Smooth muscle cell of the coronary artery (primary cell): ENCODE data around the gene TNFAIP6. TPM values are rescaled to one million over a fixed set of nuclear protein-coding genes. Genes with fewer than 3 reads are reported as not detected.

ENCODE experiments used
- total RNA-seq: library from RNA; depleted of rRNA; stranded (reverse); fragments of >200 nt; gene quantifications from 2 replicates; pipeline ENCODE4 v1.2.3, GENCODE V29; 2014; ENCODE audit warnings: low replicate concordance

The TNFAIP6 gene, protein sequence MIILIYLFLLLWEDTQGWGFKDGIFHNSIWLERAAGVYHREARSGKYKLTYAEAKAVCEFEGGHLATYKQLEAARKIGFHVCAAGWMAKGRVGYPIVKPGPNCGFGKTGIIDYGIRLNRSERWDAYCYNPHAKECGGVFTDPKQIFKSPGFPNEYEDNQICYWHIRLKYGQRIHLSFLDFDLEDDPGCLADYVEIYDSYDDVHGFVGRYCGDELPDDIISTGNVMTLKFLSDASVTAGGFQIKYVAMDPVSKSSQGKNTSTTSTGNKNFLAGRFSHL
- total RNA-seq: 13.8 and 89.5 TPM in 2 replicates

GRCh38 chr2:151357359-151357758 lies at the start of gene TNFAIP6:
TNFAIP6 (plus strand) TSS chr2:151357592; CDS start chr2:151357667, 75 bp downstream.

DNA sequence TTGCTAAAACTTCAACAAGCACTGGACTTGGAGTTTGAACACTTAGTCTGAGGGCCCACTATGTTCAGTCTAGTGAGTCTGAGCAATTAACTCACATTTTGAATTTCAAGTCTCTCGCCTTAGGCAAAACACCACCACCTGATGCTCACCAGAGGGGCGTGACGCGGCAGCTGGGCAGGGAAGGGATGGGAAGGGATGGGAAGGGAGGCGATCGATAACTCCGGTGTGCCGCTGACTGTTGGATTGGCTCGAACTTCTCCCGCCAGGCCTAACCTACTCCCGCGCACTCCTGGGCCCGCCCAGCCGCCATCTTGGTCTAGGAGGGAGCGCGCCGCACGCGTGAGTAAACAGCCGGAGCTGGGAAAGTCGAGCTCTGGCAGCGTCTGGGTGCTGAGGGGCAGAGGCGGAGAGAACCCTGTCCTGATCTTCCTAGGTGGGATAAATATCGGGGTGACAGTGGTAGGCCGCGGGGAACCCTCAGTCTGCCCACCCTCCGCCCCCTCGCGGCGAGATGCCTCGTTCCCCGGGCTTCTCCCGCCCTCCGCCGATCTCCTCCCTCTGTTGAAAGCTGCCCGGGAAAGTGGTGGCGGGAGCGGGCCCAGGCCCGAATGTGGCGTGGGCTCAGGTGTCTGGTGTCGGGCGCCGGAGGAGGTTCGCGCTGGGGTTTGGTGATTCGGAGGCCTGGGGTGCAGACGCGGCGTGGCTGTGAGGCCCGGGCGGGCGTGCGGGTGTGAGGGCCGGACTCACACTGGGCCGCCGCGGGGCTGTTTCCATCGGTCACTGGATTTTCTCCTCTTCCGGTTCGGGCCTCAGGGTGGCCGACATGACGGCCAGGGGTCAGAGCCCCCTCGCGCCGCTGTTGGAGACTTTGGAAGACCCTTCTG lies 52.5 kb downstream of the TNFAIP6 start, which contains the start of gene RIF1:
TSS of gene RIF1 (plus strand) at position 302 of the 884 bp plus-strand sequence. CDS start at position 824, 522 bp downstream.

Other genes with a start within 250 kb of the TNFAIP6 start
- gene RBM43, start 95.7 kb upstream of the TNFAIP6 start, total RNA-seq: 3.9 TPM in 2 replicates
- 6.8 and 9.6 TPM in 2 replicates for gene NMI, start 67.9 kb upstream of the TNFAIP6 start, total RNA-seq
- 16.1 and 22.7 TPM in 2 replicates for gene RIF1, start 52.3 kb downstream of the TNFAIP6 start, total RNA-seq